GM19452 (cell line): Measurements from ENCODE around the gene RASA2.

Experiments used
- ATAC-seq: cut with Tn5 transposase; IDR thresholded peaks from one replicate; pipeline ENCODE4 v1.9.1; 2021; ENCODE audit not compliant: unreplicated experiment

RASA2 gene

GRCh38 chr3:141642215-141642614, 155.4 kb downstream of the RASA2 start:
- ATAC-seq, result no peak

GRCh38 chr3:141643391-141643790, 156.6 kb downstream of the RASA2 start:
- no peak for ATAC-seq

DNA sequence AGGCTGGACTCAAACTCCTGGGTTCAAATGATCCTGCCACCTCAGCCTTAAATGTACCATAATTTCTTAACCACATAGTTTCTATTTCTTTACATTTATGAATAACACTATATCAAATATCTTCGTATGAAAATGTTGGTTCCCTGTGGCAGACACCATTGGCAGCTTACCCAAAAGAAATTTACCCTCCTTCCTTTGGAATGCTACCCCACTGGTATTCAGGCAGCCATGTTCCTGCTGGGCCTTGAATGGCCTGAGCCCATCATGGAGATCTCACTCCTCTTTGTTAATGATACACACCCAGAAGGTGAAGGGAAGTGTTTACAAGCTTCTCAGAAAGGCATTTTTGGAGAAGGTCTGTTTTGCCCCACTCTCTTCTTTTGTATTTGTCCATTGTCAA, 157.0 kb downstream of the RASA2 start:
- no peak for ATAC-seq

- ATAC-seq, result peak; percentile 82
Observed at GRCh38 chr3:141644931-141645330, 158.1 kb downstream of the RASA2 start.

GRCh38 chr3:141646760-141647561, 160.1 kb downstream of the RASA2 start:
- ATAC-seq, result no peak

GRCh38 chr3:141647562-141647915, 160.7 kb downstream of the RASA2 start:
- ATAC-seq, result no peak

- no peak for ATAC-seq
Observed at GRCh38 chr3:141648055-141648910, 161.5 kb downstream of the RASA2 start.

GRCh38 chr3:141649871-141650270, 163.0 kb downstream of the RASA2 start:
- ATAC-seq, result no peak

GRCh38 chr3:141650783-141651182, 164.0 kb downstream of the RASA2 start:
- ATAC-seq, result no peak

DNA sequence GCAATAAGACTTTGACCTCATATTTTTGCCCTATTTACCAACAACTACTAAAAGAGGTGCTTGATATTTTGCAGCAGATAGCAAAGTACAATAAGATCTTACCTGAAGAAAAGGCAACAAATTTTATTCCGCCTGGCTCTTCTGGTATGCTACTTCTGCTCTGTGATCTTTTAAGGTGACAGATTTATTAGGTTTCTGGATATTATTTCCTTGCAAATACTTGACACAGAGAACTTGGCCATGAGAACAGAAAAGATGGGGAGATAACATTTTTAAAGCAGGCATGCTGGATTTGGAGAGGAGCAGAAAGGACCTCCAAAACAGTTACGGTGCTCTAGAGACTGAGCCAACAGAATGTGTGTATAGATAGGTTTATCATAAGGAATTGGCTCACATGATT, 164.6 kb downstream of the RASA2 start:
- ATAC-seq, result no peak

- ATAC-seq, result no peak
Observed at GRCh38 chr3:141652349-141652748, 165.5 kb downstream of the RASA2 start.

- ATAC-seq, result no peak
Observed at GRCh38 chr3:141653847-141654246, 167.0 kb downstream of the RASA2 start.

DNA sequence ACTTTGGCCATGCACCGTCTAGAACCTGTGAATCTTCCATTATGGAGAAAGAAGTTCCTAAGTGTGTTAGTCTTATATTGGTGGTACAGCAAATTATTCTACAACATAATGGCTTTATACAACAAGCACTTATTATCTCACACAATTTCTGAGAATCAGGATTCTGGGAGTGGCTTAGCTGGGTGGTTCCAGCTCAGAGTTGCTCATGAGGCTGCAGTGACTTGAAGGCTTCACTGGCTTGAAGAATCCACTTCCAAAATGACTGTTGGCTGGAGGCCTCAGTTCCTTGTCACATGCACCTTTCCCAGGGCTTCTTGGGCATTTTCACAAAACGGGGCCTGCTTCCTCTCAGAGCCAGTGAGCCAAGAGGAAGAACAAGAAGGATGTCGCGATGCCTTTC, 169.0 kb downstream of the RASA2 start:
- ATAC-seq, result no peak

DNA sequence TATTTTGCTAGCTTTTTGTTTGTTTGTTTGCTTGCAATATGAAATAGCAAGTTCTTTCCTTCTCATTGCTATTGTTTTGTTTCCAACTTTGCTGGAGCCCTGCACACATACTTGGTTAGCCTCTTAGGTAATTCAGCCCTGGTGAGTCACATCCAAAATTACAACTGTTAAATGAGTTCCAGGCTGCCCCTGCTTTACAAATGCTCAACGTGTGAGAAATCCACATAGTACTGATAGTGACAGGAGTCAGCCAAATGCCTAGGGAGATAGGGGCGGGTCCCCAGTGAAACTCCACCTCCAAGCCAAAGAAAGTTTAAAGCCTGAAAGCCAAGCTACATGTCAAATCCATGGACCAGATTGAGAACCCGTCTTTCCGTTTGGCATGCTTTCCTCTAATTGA, 169.9 kb downstream of the RASA2 start:
- ATAC-seq, result no peak

GRCh38 chr3:141657516-141657915, 170.7 kb downstream of the RASA2 start:
- no peak for ATAC-seq

DNA sequence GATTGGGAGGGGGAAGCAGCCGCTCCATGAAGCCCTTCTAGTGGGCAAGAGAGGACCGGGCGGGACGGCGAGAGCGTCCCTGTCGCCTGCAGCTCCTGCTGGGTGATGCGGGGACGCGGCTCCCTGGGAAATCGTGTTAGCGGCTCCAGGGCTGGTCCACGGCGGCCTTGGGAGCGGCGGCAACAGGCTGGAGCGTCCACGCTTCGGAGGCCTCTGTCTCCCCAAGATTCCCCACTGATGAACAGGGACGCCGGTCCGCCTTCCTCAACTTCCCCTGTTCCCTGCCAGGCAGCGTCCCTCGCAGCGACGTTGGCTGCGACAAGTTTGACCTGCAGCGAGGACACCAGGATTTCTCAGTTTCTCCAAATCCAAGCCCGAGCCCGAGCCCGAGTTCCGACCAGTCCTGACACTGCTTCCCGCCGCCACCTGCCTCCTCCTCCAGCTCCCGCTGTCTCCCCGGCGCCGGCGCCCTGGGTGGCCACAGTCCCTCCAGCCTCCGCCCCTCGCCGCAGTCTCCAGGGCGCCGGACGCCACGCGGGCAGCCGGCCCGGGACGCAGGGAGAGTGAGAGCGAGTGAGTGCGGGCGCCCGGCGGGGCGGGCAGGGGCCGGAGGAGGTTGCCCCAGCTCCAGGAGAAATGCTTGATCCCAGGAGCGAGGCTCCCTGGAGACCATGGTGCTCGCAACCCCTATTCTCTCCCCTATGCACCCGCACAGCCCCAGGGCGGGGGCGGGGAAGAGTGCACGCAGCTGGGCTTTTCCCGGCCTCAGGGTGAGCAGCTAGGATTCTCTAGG, 173.2 kb downstream of the RASA2 start:
- ATAC-seq, result no peak

DNA sequence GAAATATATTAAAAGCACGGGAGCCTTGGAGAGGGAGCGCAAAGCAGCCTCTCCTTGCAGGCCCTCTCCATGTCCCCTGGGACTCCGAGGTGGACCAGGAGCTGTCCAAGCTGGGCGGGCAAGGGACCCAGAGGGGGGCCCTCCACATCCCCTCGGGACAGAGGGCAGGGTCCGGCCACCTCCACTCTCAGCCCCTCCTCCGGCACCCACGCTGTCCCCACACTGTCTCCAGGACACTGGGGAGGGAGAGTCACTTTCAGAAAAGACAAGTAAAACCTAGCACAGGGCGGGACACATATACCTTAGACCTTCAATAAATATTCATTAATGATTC, 173.8 kb downstream of the RASA2 start:
- ATAC-seq, result no peak

DNA sequence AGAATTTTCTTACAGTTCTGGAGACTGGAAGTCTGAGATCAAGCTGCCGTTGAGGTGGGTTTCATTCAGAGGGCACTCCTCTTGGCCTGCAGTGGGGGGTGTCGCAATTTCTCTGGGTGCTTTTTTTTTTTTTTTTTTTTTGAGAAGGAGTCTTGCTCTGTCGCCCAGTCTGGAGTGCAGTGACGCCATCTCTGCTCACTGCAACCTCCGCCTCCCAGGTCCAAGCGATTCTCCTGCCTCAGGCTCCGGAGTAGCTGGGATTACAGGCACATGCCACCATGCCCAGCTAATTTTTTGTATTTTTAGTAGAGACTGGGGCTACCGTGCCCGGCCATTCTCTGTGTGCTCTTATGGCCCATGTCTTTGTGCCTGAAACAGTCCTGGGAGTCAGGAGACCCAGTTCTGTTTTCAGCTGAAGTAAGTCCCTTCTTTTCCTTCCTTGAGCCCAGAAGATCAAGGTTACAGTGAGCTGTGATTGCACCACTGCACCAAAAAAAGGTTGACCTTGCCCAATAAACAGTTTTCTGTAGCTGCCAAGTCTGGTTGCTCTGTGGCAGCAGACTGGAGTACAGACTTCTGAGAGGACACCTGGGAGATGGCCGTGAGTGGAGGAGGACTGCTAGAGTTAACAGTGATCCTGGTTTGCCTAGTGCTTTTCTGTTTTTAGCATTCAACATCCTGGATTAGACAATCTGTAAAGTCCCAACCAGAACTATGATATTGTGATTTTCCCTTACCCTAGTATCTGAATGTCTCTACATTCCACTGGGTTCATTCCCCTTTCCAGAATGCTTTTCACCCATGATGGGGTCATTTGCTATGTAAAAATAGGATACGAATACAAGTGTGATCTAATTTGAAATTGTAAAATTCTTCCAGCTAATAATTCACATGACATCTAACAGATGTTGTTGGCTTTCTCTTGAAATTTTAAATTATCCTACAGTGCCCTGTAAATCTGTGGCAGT, 174.7 kb downstream of the RASA2 start:
- no peak for ATAC-seq

- no peak for ATAC-seq
Observed at GRCh38 chr3:141663993-141664392, 177.2 kb downstream of the RASA2 start.
